Stomach (tissue), 4 donors: ENCODE measurements around the gene DLGAP1.

Experiments used
- CTCF ChIP-seq, 7 experiments: fragments of 450-650 bp in 4 of 7; fragments of 200-600 bp in 3 of 7; sonication (generic) in 3 of 7; IDR thresholded peaks; one replicate each; pipeline ENCODE4 v1.5.1; 2016 to 2019; ENCODE audit warnings: antibody characterized with exemption in 7 of 7, control low read depth in 2 of 7, mild to moderate bottlenecking in 1 of 7
- EP300 ChIP-seq: sonication (generic); formaldehyde crosslinking; IDR thresholded peaks from one replicate; pipeline ENCODE4 v1.6.1; 2017; ENCODE audit warnings: antibody characterized with exemption
- POLR2A ChIP-seq, 4 donors: fragments of 450-650 bp; IDR thresholded peaks; one replicate each; pipeline ENCODE4 v1.6.1; 2016; ENCODE audit warnings: antibody characterized with exemption in 4 of 4, control low read depth in 2 of 4, mild to moderate bottlenecking in 1 of 4, moderate library complexity in 1 of 4
- POLR2AphosphoS5 ChIP-seq, 3 donors: sonication (generic); formaldehyde crosslinking; IDR thresholded peaks; one replicate each; pipeline ENCODE4 v1.6.1; 2016; ENCODE audit warnings: antibody characterized with exemption in 3 of 3

- TF ChIP-seq CTCF (IDR thresholded peaks at IDR 0.05) (no peak), POLR2A (IDR thresholded peaks at IDR 0.05) (no peak), POLR2AphosphoS5 (IDR thresholded peaks at IDR 0.05) (no peak), EP300 (no peak)
Measured at GRCh38 chr18:3930126-3931012, 524.7 kb downstream of the DLGAP1 start.
